GM18861 (cell line): Measurements from ENCODE around the gene RBM23.
"Not testable (repeated sequence)": the region's sequence is repeated elsewhere in the genome, so short reads cannot be mapped to it uniquely, and the experiment has no call there.

Experiments
- ATAC-seq: cut with Tn5 transposase; IDR thresholded peaks from one replicate; pipeline ENCODE4 v1.9.1; 2021; ENCODE audit not compliant: unreplicated experiment

The RBM23 gene

DNA sequence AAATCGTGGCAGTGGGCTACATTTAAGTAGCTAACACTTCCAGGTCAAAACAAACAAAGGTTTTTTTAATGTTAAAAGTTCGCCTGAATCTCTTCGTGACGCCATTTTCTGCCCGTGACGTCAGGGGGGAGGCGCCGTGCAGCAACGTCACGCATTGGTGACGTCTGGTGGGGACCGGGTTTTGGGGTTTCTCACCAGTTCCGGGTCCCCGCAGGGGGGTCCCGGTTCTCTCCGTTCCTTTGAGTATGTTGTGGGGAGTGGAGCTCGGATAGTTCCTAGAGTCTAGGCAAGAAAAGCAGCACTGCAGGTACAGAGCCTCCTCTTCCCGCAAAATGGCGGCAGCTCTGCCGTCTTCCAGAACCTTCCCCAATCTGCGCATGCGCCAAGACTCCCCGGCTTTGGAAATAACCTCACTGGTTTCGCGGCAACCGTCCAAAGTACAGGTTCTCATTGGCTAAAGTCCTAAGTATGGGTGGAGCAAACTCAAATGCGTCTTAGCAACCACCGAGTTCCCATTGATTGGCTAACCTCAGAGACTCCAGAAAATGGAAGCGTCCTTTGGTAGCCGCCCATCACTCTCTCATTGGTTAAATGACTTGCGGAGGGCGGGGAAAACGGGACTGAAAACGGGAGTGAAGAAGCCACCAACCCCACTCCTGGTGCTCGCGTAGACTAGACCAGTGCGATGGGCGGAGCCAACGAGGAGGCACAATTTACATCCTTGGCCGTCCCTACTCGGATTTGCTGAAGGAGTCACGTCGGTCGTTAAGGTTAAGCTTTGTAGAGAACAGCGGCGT, at the start of gene RBM23:
TSS of gene RBM23 (minus strand) at position 346 of the 797 bp plus-strand sequence.
- peak; percentile 88 for ATAC-seq

- no peak for ATAC-seq
Measured at GRCh38 chr14:22966783-22967269, 47.9 kb upstream of the RBM23 start.

DNA sequence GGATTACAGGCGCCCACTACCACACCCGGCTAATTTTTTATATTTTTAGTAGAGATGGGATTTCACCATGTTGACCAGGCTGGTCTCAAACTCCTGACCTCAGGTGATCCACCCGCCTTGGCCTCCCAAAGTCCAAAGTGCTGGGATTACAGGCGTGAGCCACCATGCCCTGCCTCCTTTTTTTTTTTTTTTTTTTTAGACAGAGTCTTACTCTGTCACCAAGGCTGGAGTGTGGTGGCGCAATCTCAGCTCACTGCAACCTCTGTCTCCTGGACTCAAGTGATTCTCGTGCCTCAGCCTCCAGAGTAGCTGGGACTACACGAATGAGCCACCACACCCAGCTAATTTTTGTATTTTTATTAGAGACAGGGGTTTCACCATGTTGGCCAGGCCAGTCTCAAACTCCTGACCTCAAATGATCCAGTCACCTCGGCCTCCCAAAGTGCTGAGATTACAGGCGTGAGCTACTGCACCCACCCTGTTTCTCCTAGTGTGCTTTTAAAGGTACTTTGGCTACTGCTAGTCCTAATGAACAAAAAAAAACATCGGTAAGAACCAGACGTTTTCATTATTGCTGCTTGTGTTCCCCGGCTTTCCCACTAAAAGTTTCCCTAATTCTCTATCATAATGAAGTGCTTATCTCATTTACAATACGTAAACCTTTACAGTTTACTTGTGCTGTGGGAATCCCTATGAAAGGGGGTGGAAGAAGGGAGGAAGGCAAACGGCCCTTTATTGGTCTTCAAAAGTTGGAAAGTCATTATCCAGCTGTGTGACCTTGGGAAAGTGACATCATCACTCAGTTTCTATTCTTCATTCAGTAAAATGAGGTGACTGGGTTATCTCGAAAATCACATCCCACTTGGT, 47.2 kb upstream of the RBM23 start:
- not testable (repeated sequence) for ATAC-seq

DNA sequence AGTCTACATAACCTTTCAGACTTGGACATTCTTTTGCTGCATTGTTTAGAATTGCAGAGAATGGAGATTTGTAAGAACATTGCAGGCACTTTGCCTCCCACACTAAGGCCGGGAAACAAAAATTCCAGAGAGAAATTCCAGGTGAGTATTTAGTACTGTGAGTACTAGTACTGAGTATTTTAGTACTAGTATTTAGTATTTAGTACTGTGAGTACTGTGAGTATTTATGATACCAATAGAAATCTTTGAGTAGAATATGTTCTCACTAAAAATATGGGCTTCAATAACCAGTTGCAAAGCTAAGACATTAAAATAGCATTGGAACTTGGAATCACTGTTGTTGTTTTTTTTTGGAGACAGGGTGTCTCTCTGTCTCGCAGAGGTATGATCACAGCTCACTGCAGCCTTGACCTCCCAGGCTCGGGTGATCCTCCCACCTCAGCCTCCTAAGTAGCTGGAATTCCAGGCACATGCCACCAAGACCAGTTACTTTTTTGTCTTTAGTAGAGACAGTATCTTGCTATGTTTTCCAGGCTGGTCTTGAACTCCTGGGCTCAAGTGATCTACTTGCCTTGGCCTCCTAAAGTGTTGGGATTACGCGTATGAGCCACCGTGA, 43.2 kb upstream of the RBM23 start:
- ATAC-seq = no peak

DNA sequence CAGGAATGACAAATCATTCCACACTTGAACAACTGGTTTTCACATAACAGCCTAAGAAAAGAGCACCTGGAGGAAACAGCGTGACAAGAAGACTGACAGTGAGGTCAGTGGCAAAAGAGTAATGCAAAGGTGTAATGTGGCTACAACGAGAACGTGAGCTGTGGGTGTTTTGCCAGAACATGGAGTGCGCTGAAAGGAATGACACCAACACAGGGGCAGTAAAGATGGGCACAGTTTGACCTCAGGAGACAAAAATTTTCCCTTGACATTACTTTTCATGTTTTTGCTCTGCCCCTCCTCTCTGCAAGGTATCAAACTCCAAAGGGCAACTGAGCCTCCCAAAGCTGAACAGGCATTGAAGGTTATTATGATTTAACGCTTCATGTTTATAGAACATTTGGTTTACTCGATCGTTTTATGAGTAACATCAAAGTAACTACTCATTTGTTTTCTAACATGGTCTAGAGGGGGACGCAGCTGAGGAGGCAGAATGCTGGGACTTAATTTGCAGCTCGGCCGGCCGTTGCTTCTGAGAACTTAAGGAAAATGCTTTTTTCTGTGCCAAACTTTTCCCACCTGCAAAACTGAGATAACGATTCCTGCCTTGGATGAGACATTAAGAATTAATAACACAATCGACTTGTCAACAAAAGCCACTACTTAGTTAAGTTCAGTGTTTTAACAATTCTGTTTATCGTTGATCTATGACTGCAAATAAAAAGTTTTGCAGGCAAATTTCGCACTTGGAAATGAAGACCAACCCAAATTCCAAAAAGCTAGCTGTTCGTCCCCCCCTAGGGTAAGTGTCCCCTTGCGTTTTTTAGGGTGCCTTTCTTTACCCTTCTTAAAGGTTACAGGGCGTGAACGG, 37.0 kb upstream of the RBM23 start:
- ATAC-seq = no peak

- no peak for ATAC-seq
Measured at GRCh38 chr14:22952418-22952817, 33.5 kb upstream of the RBM23 start.

DNA sequence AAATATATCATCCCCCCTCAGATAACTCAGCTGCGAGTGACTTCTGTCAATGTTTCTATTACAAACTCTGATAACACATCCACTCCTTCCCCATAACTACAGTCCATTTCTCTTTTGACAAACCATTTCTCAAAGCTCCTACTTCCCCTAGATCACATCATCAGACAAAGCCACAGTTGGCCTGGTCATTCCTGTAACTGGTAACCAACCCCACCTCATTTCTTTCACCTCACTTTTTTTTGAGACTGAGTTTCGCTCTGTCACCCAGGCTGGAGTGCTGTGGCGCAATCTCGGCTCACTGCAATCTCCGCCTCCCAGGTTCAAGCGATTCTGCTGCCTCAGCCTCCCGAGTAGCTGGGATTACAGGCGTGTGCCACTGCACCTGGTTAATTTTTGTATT, 32.8 kb upstream of the RBM23 start:
- ATAC-seq = not testable (repeated sequence)

DNA sequence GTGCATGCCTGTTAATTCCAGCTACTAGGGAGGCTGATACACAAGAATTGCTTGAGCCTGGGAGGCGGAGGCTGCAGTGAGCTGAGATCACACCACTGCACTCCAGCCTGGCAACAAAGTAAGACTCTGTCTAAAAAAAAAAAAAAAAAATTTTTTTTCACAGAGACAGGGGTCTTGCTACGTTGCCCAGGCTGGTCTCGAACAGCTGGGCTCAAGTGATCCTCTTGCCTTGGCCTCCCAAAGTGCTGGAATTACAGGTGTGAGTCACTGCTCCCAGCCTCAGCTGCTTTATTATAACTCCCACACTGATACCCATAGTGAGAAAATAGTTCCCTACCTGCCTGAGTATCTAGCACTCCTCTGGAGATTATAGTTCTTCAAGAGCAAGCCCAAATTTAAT, 26.7 kb upstream of the RBM23 start:
- no peak for ATAC-seq

DNA sequence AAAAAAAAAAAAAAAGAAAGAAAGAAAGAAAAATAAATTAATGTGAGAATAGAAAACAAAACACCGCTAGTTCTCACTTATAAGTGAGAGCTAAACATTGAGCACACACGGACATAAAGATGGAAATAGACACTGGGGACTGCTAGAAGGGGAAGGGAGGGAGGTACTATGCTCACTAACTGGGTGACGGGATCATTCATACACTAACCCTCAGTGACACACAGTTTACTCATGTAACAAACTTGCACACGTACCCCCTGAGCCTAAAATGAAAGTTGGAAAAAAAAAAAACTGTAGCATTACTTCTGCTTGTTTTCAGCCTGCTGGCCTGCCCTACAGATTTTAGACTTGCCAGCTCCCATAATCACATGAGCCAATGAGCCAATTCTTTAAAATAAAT, 20.7 kb upstream of the RBM23 start:
- no peak for ATAC-seq

GRCh38 chr14:22935156-22935555, 16.2 kb upstream of the RBM23 start:
- ATAC-seq = no peak

DNA sequence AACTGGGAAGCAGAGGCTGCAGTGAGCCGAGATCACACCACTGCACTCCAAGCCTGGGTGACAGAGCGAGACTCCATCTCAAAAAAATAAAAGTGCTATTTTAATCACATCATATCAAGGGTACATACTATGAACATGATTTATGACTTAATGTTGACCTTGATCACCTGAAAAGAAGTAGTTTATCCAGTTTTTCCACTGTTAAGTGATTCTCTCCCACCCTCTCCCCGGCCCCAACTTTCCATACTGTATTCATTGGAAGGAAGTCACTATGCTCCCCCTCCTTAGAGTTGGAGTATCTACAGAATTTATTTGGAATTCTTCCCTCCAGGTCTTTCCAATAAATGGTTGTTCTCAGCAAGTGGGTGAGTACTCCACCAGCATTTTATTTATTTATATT, 13.2 kb upstream of the RBM23 start:
- ATAC-seq = no peak

GRCh38 chr14:22929961-22930364, 11.0 kb upstream of the RBM23 start:
- no peak for ATAC-seq

- peak; percentile 88 for ATAC-seq
Measured at GRCh38 chr14:22929104-22929960, 10.4 kb upstream of the RBM23 start, which contains the start of gene PRMT5. Gene PRMT5, minus strand, starts transcription at chr14:22929376. Its CDS starts 15 bp downstream, at chr14:22929361.

DNA sequence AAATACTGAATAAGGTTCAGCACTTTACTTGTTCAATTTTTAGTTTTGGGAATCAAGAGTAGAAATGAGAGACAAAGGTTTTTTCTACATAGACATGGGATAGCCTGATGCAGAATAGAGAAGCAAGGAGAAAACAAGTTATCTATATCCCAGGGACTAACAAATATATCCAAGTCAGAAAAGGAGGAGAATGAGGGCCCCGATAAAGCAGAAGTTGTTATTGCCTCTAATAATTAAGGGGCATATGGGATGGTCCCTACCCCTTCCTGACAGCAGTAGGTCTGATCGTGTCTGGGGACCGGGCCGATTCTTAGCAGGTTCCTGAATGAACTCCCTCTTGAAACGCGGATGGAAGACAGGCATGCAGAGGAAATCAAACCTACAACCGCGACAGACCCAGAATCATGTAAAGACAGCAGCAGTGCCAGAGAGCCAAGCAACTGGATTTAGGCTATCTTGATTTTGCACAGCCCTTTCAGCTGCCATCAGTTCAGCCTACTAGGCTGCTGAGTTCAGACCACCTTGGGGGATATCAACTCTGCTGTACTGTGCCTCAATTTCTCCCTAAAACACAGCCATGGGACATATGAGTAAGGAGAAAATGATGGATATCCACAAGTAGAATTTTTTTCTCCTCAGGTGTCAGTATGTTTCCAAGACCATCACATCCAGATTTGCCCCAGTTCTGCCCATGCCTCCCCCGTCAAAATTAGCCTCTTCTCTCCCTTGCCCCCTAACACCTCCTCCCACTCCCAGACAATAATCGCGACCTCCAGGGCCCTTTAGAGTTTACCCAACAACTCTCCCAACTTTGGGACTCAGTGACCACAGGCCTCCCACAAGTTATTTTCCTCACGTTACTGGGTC, 9.5 kb upstream of the RBM23 start:
- ATAC-seq = no peak

GRCh38 chr14:22926316-22926715, 7.4 kb upstream of the RBM23 start:
- ATAC-seq = no peak

DNA sequence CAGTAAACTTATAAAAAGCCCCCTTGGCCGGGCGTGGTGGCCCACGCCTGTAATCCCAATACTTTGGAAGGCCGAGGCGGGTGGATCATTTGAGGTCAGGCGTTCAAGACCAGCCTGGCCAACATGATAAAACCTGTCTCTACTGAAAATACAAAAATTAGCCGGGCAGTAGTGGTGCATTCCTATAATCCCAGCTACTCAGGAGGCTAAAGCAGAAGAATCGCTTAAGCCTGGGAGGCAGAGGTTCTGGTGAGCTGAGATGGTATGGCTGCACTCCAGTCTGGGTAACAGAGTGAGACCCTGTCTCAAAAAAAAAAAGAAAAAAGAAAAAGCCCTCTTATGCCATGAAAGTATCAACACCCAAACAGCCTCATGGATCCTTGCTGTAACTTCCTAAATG, 6.6 kb upstream of the RBM23 start:
- no peak for ATAC-seq

DNA sequence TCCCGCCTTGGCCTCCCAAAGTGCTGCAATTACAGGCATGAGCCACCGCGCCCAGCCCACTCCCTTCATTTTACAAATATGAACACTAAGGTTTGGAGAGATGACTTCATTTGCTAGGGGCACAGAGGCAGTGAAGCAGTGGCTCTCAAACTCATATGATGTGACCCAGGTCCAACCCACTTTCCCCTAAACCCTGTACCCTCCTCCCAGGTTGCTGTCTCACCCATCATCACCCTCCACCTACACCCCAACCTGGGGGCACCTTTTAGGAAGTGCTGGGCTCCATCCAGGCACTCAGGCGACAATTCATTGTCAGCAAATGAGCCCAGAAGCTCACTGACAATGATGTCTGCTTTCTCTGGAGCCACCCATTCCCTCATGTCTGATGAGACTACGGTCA, 4.8 kb upstream of the RBM23 start:
- no peak for ATAC-seq

DNA sequence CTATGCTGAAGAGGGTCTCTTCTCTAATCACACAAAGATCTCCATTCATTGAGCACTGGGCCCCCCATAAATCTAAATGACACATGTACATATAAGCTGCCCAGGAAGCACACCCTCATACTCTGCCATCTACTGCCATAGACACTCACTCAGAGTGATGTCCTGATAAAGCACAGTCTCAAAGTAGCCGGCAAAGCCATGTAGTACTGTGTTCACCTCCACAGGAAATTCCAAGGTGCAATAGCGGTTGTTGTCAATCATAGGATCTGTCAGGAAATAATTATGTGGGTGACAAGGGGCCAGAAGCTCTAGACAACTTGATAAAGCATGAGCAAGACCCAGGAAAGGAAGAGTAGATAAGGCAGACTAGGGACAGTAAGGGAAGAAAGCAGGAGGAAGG, 3.3 kb upstream of the RBM23 start:
- no peak for ATAC-seq

DNA sequence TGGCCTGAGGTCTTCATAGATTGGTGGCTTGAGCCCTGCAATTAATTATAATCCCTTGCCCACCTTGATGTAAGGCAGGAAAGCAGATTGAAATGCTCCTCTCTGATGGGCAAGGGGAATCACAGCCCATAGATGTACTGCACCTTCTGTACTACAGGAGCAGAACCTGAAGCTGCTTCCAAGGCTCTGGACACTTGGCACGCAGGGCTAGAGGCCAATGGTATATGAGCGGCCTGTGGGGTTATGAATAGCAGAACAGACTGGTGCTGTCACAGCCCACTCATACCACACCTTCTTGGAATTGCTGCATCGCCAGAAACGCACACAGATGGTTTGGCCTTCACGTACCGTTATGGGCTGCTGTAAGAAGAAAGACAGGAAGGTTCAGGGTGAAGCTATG, 1.7 kb upstream of the RBM23 start:
- no peak for ATAC-seq
